ENCODE measurements around the gene CDH22.

CDH22 gene

GRCh38 chr20:46317685-46318177, 9.4 kb upstream of the CDH22 start:
- no peak for DNase-seq

GRCh38 chr20:46316984-46317684, 8.8 kb upstream of the CDH22 start:
- peak; percentile 26 for DNase-seq

DNA sequence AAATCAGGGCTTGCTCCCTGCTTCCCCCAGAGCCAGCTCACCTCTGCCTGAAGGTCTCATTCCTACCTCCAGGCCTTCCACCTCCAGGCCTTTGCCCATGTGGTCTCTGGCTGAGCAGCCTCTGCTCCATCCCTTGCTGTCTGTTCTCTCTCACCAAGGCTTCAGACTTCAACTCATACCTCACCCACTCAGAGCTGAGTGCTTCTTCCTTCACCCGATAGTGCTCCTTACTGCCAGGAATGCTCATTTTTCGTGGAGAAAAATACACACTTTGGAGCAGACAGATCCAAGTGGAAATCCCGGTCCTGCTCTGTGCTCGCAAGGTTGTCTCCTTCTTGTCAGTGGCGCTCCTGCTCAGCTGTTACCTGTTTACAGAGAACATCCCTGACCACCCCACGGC, 7.0 kb upstream of the CDH22 start:
- DNase-seq = no peak

GRCh38 chr20:46312945-46313861, 4.9 kb upstream of the CDH22 start:
- DNase-seq = no peak

DNA sequence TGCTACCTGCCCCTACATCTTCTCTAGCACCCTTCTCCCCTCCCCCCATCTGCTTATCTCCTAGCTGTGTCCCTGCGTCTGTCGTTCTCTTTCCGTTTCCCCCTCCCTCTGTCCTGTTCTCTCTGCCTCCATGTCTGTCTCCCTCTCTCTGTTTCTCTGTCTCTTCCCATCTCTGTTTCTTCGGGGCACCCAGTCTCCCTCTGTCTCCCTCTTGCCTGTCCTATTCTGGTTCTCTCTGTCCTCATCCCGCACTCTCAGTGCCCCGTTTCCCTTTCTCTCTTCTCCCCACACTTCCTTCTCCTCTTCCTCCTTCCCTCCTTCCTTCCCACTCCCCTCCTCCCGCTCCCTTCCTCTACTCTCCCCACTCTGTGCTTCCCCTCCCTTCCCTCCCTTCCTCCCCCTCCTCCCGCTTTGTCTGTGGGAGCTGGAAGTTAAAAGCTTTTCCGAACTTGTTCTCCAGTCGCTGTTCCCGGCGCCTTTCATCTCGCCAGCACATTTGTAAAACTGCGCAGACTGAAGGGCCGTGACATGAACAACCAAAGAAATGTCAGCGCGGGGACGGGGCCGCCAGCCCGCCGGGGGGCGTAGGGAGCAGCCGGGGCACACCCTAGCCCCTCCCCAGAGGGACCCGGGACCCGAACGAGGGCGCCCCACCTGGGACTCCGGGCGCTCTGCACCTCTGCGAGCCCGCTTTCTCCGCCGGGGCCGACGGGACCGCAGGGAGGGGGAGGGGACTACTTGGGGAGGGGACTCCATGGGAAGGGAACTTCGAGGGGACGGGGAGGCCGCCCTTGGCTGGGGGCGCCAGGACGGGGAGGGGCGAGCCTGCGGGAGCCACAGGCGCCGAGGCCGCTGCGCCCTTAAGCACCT, 4.0 kb upstream of the CDH22 start:
- no peak for DNase-seq

- no peak for DNase-seq
These were observed 3.4 kb upstream of the CDH22 start for GRCh38 chr20:46311719-46312074.

GRCh38 chr20:46311039-46311650, 2.8 kb upstream of the CDH22 start:
- DNase-seq = no peak

DNA sequence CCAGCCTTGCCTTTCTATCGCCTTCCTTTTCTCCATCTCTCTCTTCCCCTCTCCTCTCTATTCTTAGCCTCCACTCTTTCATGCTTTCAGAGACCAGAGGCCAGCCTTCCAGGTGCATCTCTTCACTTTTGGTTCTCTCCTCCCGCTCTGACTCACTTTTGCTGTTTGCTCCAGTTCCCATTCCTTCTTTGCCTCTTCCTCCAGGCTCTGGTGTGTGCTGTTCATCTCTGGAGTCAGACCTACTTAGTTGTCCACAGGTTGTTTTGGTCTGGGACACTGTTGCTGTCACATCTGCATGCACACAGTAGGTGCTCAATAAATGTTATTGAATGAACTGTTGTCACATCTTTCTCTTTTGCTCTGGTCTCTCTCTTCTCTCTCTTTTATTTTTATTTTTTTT, 1.6 kb upstream of the CDH22 start:
- DNase-seq = no peak

DNA sequence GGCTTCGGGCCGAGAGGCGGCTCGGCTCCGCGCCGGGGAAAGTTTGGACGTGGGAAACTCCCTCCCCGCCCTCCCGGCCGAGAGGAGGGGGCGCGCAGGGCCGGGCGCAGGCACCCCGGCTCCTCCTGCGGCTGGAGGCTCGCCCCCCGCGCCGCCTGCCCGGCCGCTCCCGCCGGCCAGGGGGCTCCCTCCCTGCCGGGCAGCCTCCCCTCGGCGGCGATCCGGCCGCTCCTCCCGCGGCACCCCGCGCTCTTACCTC, 370 bp downstream of the CDH22 start:
- DNase-seq = no peak

DNA sequence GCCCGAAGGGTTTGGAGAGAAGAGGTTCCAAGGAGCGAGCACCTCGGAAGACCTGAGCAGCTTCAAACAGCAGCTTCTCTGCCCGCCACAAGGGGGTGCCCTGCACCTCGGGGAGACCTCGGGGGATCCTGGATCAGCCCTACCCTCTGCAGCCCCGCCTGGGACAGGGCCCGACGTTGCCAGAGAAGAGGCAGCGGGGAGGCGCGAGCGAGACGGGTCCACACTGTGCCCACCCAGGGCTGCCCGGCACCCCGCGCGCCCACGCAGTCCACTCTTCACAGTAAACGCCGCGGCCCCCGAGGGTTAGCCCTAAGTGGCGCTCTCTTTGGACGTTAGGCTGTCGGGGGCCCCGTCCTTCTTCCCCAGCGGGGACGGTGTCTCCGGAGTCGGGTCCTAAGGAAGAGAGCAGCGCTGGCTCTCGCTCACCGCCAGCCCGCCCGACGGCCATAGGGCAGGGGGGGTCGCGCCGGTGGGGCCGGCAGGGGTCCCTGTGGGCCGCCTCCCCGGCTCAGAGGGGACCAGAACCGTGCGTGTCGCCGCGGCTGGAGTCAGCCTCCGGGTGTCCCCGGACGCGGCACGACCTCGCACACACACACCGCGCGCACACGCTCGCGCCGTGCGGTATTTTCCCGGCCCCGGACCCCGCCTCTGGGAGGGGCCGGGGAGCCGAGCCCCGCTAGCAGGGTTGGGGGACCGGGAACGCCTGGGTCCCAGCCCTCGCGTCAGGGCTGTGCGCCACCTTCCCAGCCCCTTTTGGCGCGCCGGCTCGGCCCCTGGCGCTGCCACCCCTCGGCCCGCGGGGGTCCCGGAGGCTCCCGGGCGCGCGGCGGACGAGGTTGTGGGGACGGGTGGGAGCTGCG, 929 bp downstream of the CDH22 start:
- DNase-seq = peak; percentile 29

- DNase-seq = no peak
These were observed 1.6 kb downstream of the CDH22 start for GRCh38 chr20:46306743-46307138.

- no peak for DNase-seq
These were observed 2.3 kb downstream of the CDH22 start for GRCh38 chr20:46305973-46306360.

GRCh38 chr20:46305331-46305972, 2.8 kb downstream of the CDH22 start:
- no peak for DNase-seq

GRCh38 chr20:46304852-46305251, 3.4 kb downstream of the CDH22 start:
- DNase-seq = no peak

- no peak for DNase-seq
These were observed 3.9 kb downstream of the CDH22 start for GRCh38 chr20:46304361-46304760.

GRCh38 chr20:46303176-46303956, 4.9 kb downstream of the CDH22 start:
- no peak for DNase-seq

- DNase-seq = no peak
These were observed 6.2 kb downstream of the CDH22 start for GRCh38 chr20:46302106-46302505.

- no peak for DNase-seq
These were observed 8.0 kb downstream of the CDH22 start for GRCh38 chr20:46300281-46300680.

- no peak for DNase-seq
These were observed 9.2 kb downstream of the CDH22 start for GRCh38 chr20:46299078-46299477.

GRCh38 chr20:46298374-46298773, 9.9 kb downstream of the CDH22 start:
- no peak for DNase-seq
